Endothelial cell (in vitro differentiated cells): Measurements from ENCODE around the gene SREK1IP1. TPM values are rescaled to one million over a fixed set of nuclear protein-coding genes. Genes with fewer than 3 reads are reported as not detected.

Source experiments
- DNase-seq: peaks from one replicate; pipeline ENCODE4 v3.0.0; 2021; ENCODE audit warnings: low spot score
- H3K27ac Mint-ChIP-seq: one replicate; pipeline ENCODE4 v1.8.0; 2021; ENCODE audit warnings: mixed read lengths, inconsistent platforms; ENCODE audit not compliant: unreplicated experiment
- H3K27me3 Mint-ChIP-seq: one replicate; pipeline ENCODE4 v1.8.0; 2021; ENCODE audit warnings: mild to moderate bottlenecking, moderate library complexity, mixed read lengths, inconsistent platforms; ENCODE audit not compliant: unreplicated experiment
- H3K36me3 Mint-ChIP-seq: one replicate; pipeline ENCODE4 v1.8.0; 2021; ENCODE audit warnings: mild to moderate bottlenecking, low read depth, mixed read lengths, inconsistent platforms; ENCODE audit not compliant: unreplicated experiment
- H3K4me1 Mint-ChIP-seq: one replicate; pipeline ENCODE4 v1.8.0; 2021; ENCODE audit warnings: mild to moderate bottlenecking, mixed read lengths, inconsistent platforms; ENCODE audit not compliant: unreplicated experiment
- H3K4me3 Mint-ChIP-seq: one replicate; pipeline ENCODE4 v1.8.0; 2021; ENCODE audit warnings: mild to moderate bottlenecking, mixed read lengths, inconsistent platforms; ENCODE audit not compliant: unreplicated experiment
- H3K9me3 Mint-ChIP-seq: one replicate; pipeline ENCODE4 v1.8.0; 2021; ENCODE audit warnings: mixed read lengths, inconsistent platforms; ENCODE audit not compliant: unreplicated experiment
- total RNA-seq: library from RNA; stranded (reverse); fragmentation: NEBNext Ultra II Directional; extraction: Animal tissue kit (Norgen Biotek cat#: 25700); gene quantifications from one replicate; pipeline ENCODE4 v1.2.1, GENCODE V29; 2021; ENCODE audit not compliant: unreplicated experiment
- TF ChIP-seq, protein P1 (sequence below): fragments of 200-600 bp; sonication (generic); IDR thresholded peaks from one replicate; pipeline ENCODE4 v1.5.0; 2021; ENCODE audit warnings: antibody characterized with exemption; ENCODE audit not compliant: unreplicated experiment

SREK1IP1 gene
- total RNA-seq, 1 donor from 2014 or later: 28.8 TPM

DNA sequence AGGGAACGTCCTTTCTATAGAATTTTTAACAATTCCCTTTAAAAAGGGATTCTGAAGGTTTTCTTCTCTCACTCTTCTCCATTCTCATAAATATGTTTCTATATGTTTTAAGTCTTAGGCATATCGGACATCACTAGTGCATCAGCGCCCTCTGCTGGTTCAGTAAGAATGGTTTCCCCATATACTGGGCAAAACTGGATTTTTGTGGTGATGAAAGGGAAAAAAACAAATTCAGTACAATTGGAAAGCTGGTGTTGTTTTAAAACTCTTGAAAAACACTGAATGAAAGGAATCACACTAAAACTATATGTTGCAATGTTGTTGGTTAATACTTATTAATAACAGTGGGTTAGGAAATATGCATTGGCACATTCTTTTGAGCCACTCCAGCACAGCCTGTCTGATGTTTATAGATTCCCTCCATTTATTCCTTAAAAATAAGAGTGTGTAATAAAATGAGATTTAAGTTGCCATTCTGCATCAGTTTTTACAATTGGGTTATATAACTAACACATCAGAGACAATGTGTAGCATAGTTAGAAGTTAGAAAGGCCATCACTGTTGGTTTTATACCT lies 16.0 kb upstream of the SREK1IP1 start:
- peaks cover 9% of the 10 kb centered on the region for H3K4me1 Mint-ChIP-seq
- no peak overlapping the region for H3K4me3 Mint-ChIP-seq
- H3K27ac Mint-ChIP-seq: no peak overlapping the region
- peaks cover 13% of the 10 kb centered on the region for H3K36me3 Mint-ChIP-seq
- H3K27me3 Mint-ChIP-seq: no peaks in the 10 kb centered on the region
- H3K9me3 Mint-ChIP-seq: no peaks in the 10 kb centered on the region
- TF ChIP-seq, protein P1, sequence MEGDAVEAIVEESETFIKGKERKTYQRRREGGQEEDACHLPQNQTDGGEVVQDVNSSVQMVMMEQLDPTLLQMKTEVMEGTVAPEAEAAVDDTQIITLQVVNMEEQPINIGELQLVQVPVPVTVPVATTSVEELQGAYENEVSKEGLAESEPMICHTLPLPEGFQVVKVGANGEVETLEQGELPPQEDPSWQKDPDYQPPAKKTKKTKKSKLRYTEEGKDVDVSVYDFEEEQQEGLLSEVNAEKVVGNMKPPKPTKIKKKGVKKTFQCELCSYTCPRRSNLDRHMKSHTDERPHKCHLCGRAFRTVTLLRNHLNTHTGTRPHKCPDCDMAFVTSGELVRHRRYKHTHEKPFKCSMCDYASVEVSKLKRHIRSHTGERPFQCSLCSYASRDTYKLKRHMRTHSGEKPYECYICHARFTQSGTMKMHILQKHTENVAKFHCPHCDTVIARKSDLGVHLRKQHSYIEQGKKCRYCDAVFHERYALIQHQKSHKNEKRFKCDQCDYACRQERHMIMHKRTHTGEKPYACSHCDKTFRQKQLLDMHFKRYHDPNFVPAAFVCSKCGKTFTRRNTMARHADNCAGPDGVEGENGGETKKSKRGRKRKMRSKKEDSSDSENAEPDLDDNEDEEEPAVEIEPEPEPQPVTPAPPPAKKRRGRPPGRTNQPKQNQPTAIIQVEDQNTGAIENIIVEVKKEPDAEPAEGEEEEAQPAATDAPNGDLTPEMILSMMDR: peak; percentile 91
- DNase-seq: peak; percentile 71

DNA sequence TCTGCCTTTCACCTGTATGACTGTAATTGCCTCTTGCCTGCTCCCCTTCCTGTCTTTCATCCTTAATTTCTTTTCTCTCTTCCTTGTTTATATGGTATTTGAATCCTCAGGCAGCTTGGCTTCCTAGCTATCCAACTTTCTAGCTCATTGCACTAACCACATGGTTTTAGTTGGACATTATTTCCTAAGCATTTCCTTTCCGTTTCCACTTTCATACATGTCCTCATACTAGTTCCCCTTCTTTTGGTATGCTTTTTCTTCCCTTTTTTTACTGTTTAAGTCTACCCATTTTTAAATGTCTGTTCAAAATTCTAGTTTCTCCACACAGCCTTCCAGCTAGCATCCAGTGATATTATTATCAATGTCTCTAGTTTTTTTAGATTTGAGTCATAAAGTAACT lies 6.8 kb upstream of the SREK1IP1 start:
- Mint-ChIP-seq H3K4me3 (no peak overlapping the region), H3K4me1 (no peaks in the 10 kb centered on the region), H3K36me3 (peaks cover 9% of the 10 kb centered on the region), H3K27ac (no peak overlapping the region), H3K27me3 (no peaks in the 10 kb centered on the region), H3K9me3 (no peaks in the 10 kb centered on the region)
- DNase-seq: no peak
- TF ChIP-seq, protein P1: no peak

DNA sequence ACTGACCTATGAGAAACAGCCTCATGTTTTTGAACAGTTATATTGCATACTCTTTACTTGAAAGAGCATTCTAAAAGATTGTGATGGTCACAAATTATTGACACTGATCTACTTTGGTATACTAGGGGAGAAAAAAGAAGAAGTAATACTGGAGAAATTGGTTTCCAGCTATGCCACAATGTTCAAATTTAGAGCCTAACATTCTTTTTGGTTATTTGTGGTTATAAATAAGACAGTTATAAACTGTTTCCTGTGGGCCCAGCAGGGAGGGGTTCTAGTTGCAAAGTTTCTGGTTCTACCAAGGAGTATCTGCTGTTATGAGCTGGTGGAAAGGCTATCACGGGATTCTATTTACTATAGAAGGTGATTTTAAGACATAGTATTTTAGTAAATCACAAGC lies 5.0 kb upstream of the SREK1IP1 start:
- Mint-ChIP-seq H3K27me3 (peaks cover 4% of the 10 kb centered on the region), H3K27ac (no peak overlapping the region), H3K4me3 (no peak overlapping the region), H3K4me1 (peaks cover 12% of the 10 kb centered on the region), H3K9me3 (no peaks in the 10 kb centered on the region), H3K36me3 (peaks cover 8% of the 10 kb centered on the region)
- no peak for DNase-seq
- TF ChIP-seq, protein P1: no peak

DNA sequence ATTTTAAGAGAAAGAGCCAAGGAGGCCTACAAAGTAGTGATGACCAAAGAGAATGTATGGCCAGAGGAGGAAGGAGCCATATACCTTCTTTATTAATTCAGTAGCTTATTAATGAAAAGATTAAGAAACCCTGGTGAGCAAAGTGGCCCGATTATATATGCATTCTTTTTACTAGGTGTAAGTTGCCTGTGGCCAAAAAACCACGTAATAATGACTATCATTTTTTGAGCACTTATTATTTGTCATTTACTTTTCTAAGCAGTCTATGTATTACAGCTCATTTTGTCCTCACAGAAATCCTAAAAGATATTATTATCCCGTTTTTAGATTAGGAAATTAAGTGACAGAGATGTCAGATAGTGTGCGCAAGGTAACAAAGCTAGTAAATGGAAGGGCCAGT lies 3.2 kb upstream of the SREK1IP1 start:
- H3K4me3 Mint-ChIP-seq: no peak overlapping the region
- H3K9me3 Mint-ChIP-seq: no peaks in the 10 kb centered on the region

DNA sequence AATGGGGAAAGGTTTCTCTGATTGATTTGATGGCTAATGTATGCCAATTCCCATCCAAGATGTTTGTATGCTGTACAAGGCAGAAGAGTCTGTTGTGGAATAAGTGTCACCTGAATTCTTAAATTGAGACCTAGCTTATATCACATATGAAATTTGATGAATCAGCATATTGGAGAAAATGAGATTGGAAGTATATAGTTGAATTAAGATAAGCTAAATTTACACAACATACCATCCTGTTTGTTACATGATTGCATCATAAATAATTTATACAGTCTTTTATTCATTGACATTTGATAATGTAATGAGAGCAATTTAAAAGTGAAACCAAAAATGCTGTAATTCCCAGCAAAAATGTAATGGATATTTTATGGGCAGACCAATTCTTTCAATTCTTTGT lies 1.4 kb upstream of the SREK1IP1 start:
- peaks cover 4% of the 10 kb centered on the region for H3K27me3 Mint-ChIP-seq
- DNase-seq: no peak
- peak overlapping the region; percentile 96 for H3K27ac Mint-ChIP-seq
- H3K4me3 Mint-ChIP-seq: peak overlapping the region; percentile 99
- TF ChIP-seq, protein P1: no peak
- H3K36me3 Mint-ChIP-seq: peaks cover 11% of the 10 kb centered on the region
- peaks cover 27% of the 10 kb centered on the region for H3K4me1 Mint-ChIP-seq
- H3K9me3 Mint-ChIP-seq: no peaks in the 10 kb centered on the region

More for the DNA sequence above, 3.2 kb upstream of the SREK1IP1 start:
- Mint-ChIP-seq H3K27ac (no peak overlapping the region), H3K36me3 (peaks cover 8% of the 10 kb centered on the region), H3K4me1 (peaks cover 18% of the 10 kb centered on the region), H3K27me3 (peaks cover 4% of the 10 kb centered on the region)
- DNase-seq: no peak
- TF ChIP-seq, protein P1: no peak
